Cardiac muscle cell (in vitro differentiated cells and primary cell): ENCODE measurements around the gene TRPM5. TPM values are rescaled to one million over a fixed set of nuclear protein-coding genes. Genes with fewer than 3 reads are reported as not detected.

Source experiments
- DNase-seq, 2 donors: peaks; one replicate each; pipeline versions ENCODE4 v3.0.0 to v3.0.0-alpha.2; 2010 to 2017; ENCODE audit warnings: low read depth in 1 of 2, low spot score in 1 of 2
- H3K27ac ChIP-seq: fragments of 200-600 bp; sonication (generic); 2 replicates; pipeline ENCODE4 v1.5.1; 2016
- H3K27me3 ChIP-seq: fragments of 200-600 bp; sonication (generic); 2 replicates; pipeline ENCODE4 v1.6.0; 2016; ENCODE audit warnings: control low read depth
- H3K36me3 ChIP-seq: fragments of 200-600 bp; sonication (generic); 2 replicates; pipeline ENCODE4 v1.5.1; 2016; ENCODE audit warnings: control low read depth
- H3K4me1 ChIP-seq: fragments of 200-600 bp; sonication (generic); 2 replicates; pipeline ENCODE4 v1.8.1; 2017; ENCODE audit warnings: low read depth, mild to moderate bottlenecking, mixed run types
- H3K4me3 ChIP-seq: fragments of 200-600 bp; sonication (generic); 2 replicates; pipeline ENCODE4 v1.5.1; 2016; ENCODE audit warnings: mild to moderate bottlenecking
- H3K9me3 ChIP-seq: fragments of 200-600 bp; sonication (generic); 2 replicates; pipeline ENCODE4 v1.5.1; 2017; ENCODE audit warnings: low read depth, mild to moderate bottlenecking, control low read depth
- polyA plus RNA-seq: library from polyadenylated mRNA; unstranded; fragments of >200 nt; fragmentation: Nextera tagmentation; extraction: Ambion mirVana; gene quantifications from 2 replicates; pipeline ENCODE4 v1.2.1, GENCODE V29; 2016
- total RNA-seq: library from RNA; depleted of rRNA; stranded (reverse); fragments of >200 nt; gene quantifications from 2 replicates; pipeline ENCODE4 v1.2.3, GENCODE V29; 2016
- TF ChIP-seq, protein P1 (sequence below): IDR thresholded peaks from 2 replicates; pipeline ENCODE4 v1.5.1; 2012; ENCODE audit warnings: low read depth, mild to moderate bottlenecking, low read length

Gene TRPM5
- total and polyA plus RNA-seq, 2 experiments from 2014 or later = 0.33 to 0.66 TPM

DNA sequence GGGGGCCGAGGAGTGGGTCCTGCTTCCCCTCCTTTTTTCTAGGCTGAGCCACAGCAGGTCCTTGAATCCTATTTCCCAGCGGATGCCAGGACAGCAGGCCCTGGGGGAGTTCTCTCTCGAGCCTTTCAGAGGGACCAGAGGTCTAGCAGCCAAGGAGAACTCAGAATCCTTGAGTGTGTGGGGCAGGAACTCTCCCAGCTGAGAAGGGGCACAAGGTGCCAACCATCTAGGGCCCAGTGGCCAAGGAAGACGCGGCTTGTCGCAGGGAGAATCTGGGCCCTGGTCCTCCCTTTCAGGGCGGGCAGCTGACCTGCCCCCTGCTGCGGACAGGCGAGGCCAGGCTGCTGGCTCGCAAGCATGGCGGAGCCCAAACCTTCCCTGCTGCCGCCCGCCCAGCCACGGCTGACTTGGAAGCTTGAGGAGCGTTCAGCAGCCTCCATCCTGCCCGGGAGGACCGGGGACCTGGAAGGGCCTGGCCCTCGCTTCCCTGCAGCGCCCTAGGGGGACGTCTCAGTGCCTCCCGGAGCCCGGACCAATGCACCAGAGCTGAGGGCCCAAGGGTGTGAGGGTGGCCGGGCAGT is 44.7 kb downstream of the TRPM5 start:
- TF ChIP-seq, protein P1, sequence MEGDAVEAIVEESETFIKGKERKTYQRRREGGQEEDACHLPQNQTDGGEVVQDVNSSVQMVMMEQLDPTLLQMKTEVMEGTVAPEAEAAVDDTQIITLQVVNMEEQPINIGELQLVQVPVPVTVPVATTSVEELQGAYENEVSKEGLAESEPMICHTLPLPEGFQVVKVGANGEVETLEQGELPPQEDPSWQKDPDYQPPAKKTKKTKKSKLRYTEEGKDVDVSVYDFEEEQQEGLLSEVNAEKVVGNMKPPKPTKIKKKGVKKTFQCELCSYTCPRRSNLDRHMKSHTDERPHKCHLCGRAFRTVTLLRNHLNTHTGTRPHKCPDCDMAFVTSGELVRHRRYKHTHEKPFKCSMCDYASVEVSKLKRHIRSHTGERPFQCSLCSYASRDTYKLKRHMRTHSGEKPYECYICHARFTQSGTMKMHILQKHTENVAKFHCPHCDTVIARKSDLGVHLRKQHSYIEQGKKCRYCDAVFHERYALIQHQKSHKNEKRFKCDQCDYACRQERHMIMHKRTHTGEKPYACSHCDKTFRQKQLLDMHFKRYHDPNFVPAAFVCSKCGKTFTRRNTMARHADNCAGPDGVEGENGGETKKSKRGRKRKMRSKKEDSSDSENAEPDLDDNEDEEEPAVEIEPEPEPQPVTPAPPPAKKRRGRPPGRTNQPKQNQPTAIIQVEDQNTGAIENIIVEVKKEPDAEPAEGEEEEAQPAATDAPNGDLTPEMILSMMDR = no peak
- Histone ChIP-seq H3K27me3 (no peaks in the 10 kb centered on the region), H3K4me1 (peaks cover 13% of the 10 kb centered on the region), H3K27ac (peak overlapping the region; percentile 98), H3K4me3 (peak overlapping the region; percentile 60), H3K36me3 (peaks cover 19% of the 10 kb centered on the region), H3K9me3 (no peaks in the 10 kb centered on the region)
- DNase-seq = peak in 1 of 2 donors; percentile 43

DNA sequence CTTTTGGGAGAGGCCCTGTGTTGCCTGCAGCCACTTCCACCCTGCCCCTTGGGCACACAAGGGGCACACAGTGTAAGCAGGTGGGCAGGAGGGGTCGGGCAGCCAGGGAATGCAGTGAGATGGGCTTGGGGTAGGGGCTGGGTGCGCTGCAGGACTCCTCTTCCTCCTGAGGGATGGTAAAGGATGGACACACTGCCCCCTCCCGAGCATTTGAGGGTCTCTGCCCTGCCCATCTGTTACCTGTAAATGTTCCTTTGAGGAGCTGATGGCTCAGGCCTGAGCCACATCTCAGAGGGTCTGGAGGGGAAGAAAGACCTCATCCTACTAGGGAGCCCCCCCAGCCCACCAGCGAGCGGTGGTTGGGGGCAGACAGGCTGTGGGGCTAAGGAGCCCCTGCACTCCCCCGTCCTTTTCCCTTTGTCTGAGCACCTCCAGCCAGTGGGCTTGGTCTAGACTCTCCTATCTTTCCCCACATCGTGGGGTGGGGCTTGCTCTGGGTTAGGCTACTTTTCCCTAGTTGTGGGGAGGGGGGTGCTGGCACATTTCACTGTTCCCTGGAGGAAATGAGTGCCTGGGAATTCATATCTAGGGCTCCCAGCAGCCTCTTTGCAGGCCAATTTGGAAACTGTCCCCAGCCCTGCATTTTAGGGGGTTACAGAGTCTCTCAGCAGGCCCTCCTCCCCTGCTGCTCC is 45.5 kb downstream of the TRPM5 start:
- DNase-seq = no peak
- H3K36me3 ChIP-seq = peaks cover 19% of the 10 kb centered on the region
- no peaks in the 10 kb centered on the region for H3K9me3 ChIP-seq
- no peaks in the 10 kb centered on the region for H3K27me3 ChIP-seq
- H3K4me1 ChIP-seq = peaks cover 13% of the 10 kb centered on the region
- H3K27ac ChIP-seq = peak overlapping the region; percentile 98
- TF ChIP-seq, protein P1 = no peak
- no peak overlapping the region for H3K4me3 ChIP-seq

DNA sequence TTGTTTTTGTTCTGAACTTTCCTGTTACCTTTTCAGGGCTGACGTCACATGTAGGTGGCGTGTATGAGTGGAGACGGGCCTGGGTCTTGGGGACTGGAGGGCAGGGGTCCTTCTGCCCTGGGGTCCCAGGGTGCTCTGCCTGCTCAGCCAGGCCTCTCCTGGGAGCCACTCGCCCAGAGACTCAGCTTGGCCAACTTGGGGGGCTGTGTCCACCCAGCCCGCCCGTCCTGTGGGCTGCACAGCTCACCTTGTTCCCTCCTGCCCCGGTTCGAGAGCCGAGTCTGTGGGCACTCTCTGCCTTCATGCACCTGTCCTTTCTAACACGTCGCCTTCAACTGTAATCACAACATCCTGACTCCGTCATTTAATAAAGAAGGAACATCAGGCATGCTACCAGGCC is 47.3 kb downstream of the TRPM5 start:
- no peaks in the 10 kb centered on the region for H3K27me3 ChIP-seq
- TF ChIP-seq, protein P1 = no peak
- peaks cover 13% of the 10 kb centered on the region for H3K4me1 ChIP-seq
- H3K9me3 ChIP-seq = no peaks in the 10 kb centered on the region
- H3K36me3 ChIP-seq = peaks cover 10% of the 10 kb centered on the region
- H3K4me3 ChIP-seq = no peak overlapping the region
- no peak overlapping the region for H3K27ac ChIP-seq
- DNase-seq = no peak

DNA sequence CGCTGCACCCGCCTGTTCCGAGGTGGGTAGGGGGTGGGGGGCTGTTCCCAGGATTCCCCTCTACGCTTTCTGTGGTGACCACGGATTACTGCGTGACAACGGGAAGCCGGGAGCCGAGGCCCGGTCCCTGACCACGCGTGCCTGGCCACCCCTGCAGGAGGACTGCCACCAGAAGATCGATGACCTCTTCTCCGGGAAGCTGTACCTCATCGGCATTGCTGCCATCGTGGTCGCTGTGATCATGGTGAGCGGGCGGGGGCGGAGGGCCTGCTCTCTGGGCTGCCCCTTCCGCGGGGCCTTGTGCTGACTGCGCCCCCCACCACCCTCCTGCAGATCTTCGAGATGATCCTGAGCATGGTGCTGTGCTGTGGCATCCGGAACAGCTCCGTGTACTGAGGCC is 47.8 kb downstream of the TRPM5 start:
- Histone ChIP-seq H3K27ac (peak overlapping the region; percentile 6), H3K4me3 (no peak overlapping the region), H3K27me3 (no peaks in the 10 kb centered on the region), H3K36me3 (peaks cover 10% of the 10 kb centered on the region), H3K9me3 (no peaks in the 10 kb centered on the region), H3K4me1 (peaks cover 8% of the 10 kb centered on the region)
- DNase-seq = no peak
- TF ChIP-seq, protein P1 = no peak

DNA sequence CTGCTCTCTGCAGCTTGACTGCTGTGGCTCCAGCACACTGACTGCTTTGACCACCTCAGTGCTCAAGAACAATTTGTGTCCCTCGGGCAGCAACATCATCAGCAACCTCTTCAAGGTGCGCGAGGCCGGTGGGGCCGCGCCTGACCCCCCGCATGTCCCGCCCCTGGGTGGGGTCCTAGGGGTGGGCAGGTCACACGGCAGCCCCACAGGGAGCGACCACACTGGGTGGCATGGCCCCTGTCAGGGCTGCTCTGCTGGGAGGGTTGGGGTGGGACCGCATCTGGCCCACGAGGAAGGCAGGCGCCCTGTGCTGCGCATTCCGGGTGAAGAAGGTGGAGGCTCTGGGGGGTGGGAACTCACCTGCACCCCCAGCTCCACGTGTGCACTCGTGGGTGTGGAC is 48.5 kb downstream of the TRPM5 start:
- peaks cover 10% of the 10 kb centered on the region for H3K36me3 ChIP-seq
- no peak for DNase-seq
- no peaks in the 10 kb centered on the region for H3K27me3 ChIP-seq
- H3K27ac ChIP-seq = no peak overlapping the region
- H3K9me3 ChIP-seq = no peaks in the 10 kb centered on the region
- peaks cover 7% of the 10 kb centered on the region for H3K4me1 ChIP-seq
- TF ChIP-seq, protein P1 = no peak
- no peak overlapping the region for H3K4me3 ChIP-seq
